ENCODE measurements around the gene DOCK11.

GRCh38 chrX:118720058-118720707, 224.6 kb downstream of the DOCK11 start:
- TF ChIP-seq REST (IDR thresholded peaks at IDR 0.05; ENCODE audit: low read depth, low read length): no peak
- TF ChIP-seq CTCF (IDR thresholded peaks at IDR 0.05): no peak
- no peak for TF ChIP-seq PBX3 (IDR thresholded peaks at IDR 0.05)
- TF ChIP-seq CHD2 (IDR thresholded peaks at IDR 0.05; ENCODE audit: low read length, partially characterized antibody): no peak
- TF ChIP-seq USF1 (IDR thresholded peaks at IDR 0.05; ENCODE audit: borderline replicate concordance, low read depth): no peak
- TF ChIP-seq FOXJ3 (CRISPR knock-in tag; IDR thresholded peaks at IDR 0.05): no peak
- no peak for TF ChIP-seq MEF2A (IDR thresholded peaks at IDR 0.05; ENCODE audit: borderline replicate concordance, low read depth)
- no peak for TF ChIP-seq RFX5 (IDR thresholded peaks at IDR 0.05; ENCODE audit: low read length)
